ENCODE data around the gene MRPL10.

MRPL10 gene

GRCh38 chr17:47831003-47831933 is at the start of gene MRPL10, which contains the start of gene LRRC46:
Gene MRPL10, minus strand, starts transcription at chr17:47831541. Its CDS starts 30 bp downstream, at chr17:47831511.
Gene LRRC46, plus strand, starts transcription at chr17:47831670. Its CDS starts 320 bp downstream, at chr17:47831990.
- DNase-seq (ENCODE audit: low read depth): peak; percentile 87

GRCh38 chr17:47879776-47880454 is 48.6 kb upstream of the MRPL10 start:
- DNase-seq (ENCODE audit: low read depth): no peak

GRCh38 chr17:47879028-47879585 is 47.8 kb upstream of the MRPL10 start:
- peak; percentile 55 for DNase-seq (ENCODE audit: low read depth)

GRCh38 chr17:47878203-47879027 is 47.1 kb upstream of the MRPL10 start:
- no peak for DNase-seq (ENCODE audit: low read depth)

- DNase-seq (ENCODE audit: low read depth): peak; percentile 48
Observed at GRCh38 chr17:47877368-47878034, 46.2 kb upstream of the MRPL10 start.

GRCh38 chr17:47875011-47875985 is 44.0 kb upstream of the MRPL10 start:
- no peak for DNase-seq (ENCODE audit: low read depth)

GRCh38 chr17:47873200-47874090 is 42.1 kb upstream of the MRPL10 start:
- no peak for DNase-seq (ENCODE audit: low read depth)

- no peak for DNase-seq (ENCODE audit: low read depth)
Observed at GRCh38 chr17:47872651-47873161, 41.4 kb upstream of the MRPL10 start.

- DNase-seq (ENCODE audit: low read depth): no peak
Observed at GRCh38 chr17:47872019-47872650, 40.8 kb upstream of the MRPL10 start.

GRCh38 chr17:47871048-47871447 is 39.7 kb upstream of the MRPL10 start:
- DNase-seq (ENCODE audit: low read depth): no peak

GRCh38 chr17:47870056-47870455 is 38.7 kb upstream of the MRPL10 start:
- DNase-seq (ENCODE audit: low read depth): no peak

GRCh38 chr17:47869114-47869513 is 37.8 kb upstream of the MRPL10 start:
- no peak for DNase-seq (ENCODE audit: low read depth)

GRCh38 chr17:47867813-47868533 is 36.6 kb upstream of the MRPL10 start:
- DNase-seq (ENCODE audit: low read depth): no peak

- DNase-seq (ENCODE audit: low read depth): no peak
Observed at GRCh38 chr17:47866941-47867340, 35.6 kb upstream of the MRPL10 start.

GRCh38 chr17:47864791-47865216 is 33.5 kb upstream of the MRPL10 start:
- DNase-seq (ENCODE audit: low read depth): no peak

GRCh38 chr17:47862621-47863440 is 31.5 kb upstream of the MRPL10 start:
- DNase-seq (ENCODE audit: low read depth): no peak

GRCh38 chr17:47860386-47860785 is 29.0 kb upstream of the MRPL10 start:
- no peak for DNase-seq (ENCODE audit: low read depth)

All from CMK (cell line).